ENCODE data around the gene UAP1L1.
"Not testable (repeated sequence)": the region's sequence is repeated elsewhere in the genome, so short reads cannot be mapped to it uniquely, and the experiment has no call there.

Gene UAP1L1

DNA sequence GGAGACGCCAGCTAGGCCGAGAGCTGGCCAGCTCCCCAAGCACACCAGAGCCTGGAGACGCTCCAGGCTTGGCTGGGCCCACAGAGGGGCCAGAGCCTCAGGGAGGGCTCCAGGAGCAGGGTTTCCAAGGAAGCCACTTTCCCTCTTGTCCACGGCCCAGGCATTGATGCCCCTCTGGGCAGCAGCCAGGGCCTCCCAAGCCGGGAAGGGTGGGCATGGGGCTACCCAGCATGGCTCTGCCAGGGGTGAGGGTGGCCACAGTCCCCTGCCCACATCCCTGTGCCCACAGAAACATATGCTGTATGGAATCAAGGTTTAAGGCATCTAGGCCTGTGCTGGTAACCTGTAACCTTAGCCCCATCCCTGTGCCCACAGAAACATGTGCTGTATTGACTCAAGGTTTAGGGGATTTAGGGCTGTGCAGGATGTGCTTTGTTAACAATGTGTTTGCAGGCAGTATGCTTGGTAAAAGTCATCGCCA is 38.8 kb downstream of the UAP1L1 start:
- no peak for DNase-seq

DNA sequence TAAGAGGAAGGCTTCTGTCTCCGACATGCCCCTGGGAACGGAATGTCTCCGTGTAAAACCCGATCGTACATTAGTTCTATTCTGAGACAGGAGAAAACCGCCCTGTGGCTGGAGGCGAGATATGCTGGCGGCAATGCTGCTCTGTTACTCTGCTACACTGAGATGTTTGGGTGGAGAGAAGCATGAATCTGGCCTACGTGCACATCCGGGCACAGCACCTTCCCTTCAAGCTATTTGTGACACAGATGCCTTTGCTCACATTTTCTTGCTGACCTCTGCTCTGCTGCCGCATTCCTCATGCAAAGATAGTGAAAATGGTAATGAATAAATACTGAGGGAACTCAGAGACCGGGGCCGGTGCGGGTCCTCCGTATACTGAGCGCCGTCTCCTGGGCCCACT is 39.4 kb downstream of the UAP1L1 start:
- no peak for DNase-seq

DNA sequence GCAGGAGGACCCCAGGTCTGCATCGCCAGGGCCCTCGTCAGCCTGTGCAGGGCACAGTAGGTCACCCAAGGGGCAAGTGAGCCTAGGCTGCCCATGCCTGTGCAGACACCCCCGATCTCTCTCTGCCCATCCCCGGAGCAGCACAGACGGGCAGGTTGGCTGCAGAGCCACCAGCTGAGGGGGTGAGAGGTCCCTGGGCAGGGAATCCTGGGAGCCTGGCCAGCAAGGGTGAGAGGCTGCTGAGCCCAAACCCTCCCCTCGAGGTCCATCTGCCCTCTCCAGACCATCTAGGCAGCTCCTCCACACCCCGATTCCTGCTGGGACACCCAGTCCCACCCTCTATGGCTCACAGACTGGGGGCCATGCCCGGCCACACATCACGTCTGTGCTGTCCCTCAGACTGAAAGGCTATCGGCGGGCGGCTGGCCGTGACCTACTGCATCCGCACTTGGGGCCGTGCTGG is 40.0 kb downstream of the UAP1L1 start:
- DNase-seq: no peak

DNA sequence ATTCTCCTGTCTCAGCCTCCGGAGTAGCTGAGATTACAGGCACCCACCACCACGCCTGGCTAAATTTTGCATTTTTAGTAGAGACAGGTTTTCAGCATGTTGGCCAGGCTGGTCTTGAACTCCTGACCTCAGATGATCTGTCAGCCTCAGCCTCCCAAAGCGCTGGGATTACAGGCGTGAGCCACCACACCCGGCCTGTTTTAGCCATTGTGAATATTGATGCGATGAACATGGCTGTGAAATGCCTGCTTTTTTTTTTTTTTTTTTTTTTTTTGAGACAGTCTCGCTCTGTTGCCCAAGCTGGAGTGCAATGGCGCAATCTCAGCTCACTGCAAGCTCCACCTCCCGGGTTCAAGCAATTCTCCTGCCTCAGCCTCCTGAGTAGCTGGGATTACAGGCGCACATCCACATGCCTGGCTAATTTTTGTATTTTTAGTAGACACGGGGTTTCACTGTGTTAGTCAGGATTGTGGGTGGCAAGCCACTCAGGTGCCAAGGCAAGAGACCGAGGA is 40.8 kb downstream of the UAP1L1 start:
- not testable (repeated sequence) for DNase-seq

DNA sequence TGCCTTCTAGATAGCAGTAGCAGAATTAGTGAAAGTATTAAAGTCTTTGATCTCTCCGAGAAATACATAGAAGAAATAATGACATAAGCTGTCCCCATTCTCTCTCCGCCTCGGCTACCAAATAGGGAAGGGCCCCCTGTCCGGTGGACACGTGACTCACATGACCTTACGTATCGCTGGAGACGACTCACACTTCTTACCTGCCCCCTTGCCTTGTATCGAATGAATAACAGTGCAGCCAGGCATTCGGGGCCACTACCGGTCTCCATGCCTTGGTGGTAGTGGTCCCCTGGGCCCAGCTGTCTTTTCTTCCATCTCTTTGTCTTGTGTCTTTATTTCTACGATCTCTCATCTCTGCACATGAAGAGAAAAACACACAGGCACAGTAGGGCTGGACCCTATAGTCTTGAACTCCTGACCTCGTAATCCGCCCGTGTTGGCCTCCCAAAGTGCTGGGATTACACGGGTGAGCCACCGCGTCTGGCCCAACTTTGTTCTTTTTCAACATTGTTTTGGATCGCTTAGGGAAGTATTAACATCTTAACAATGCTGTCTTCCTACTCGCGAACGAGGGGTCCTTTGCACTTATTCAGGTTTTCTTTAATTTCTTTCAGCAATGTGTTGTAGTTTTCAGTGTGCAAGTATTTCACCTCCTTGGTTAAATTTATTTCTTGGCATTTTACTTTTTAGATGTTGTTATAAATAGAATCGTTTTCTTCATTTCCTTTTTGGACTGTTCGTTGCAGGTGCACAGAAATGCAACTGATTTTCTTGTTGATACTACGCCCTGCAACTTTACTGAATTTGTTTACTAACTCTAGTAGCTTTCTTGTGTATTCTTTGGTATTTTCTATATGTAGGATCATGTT is 44.8 kb downstream of the UAP1L1 start:
- not testable (repeated sequence) for DNase-seq

DNA sequence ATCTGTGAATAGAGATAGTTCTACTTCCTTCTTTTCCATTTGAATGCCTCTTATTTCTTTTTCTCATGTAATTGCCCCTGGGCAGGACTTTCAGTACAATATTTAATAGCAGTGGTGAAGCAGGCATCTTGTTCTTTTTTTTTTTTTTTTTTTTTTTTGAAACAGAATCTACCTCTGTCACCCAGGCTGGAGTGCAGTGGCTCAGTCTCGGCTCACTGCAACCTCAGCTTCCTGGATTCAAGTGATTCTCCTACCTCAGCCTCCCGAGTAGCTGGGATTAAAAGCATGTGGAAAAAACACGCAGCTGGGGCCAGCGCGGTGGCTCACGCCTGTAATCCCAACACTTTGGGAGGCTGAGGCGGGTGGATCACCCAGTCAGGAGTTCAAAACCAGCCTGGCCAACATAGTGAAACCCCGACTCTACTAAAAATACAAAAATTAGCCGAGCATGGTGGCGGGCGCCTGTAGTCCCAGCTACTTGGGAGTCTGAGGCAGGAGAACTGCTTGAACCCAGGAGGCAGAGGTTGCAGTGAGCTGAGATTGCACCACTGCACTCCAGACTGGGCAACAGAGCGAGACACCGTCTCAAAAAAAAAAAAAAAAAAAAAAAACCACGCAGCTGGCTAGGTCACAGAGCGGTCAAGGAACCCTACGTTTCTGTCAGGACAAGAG is 45.6 kb downstream of the UAP1L1 start:
- not testable (repeated sequence) for DNase-seq

DNA sequence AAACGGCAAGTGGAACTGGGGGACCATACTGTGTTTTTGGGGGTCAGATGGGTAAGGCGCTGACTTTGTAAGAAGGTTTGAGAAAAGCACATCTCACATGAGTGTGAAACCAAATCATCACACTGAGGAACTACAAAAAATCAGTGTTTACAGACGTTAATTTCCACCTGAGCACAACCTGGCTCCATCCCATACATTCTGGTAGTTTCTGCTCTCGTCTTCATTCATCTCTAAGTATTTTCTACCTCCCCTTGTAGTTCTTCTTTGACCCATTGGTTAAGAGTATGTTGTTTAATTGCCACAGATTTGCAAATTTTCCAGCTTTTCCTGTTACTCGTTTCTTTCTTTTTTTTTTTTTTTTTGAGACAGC is 46.1 kb downstream of the UAP1L1 start:
- no peak for DNase-seq

DNA sequence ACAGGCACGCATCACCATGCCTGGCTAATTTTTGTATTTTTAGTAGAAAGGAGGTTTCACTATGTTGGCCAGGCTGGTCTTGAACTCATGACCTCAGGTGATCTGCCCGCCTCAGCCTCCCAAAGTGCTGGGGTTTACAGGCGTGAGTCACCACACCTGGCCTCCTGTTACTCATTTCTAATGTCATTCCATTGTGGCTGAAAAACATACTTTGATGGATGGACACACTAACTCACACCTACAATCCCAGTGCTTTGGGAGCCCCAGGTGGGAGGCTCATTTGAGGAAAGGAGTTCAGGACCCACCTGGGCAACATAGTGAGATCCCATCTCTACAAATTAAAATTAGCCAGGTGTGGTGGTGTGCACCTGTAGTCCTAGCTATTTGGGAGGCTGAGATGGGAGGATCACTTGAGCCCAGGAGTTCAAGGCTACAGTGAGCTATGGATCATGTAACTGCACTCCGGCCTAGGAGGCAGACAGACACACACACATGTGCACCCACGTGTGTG is 46.7 kb downstream of the UAP1L1 start:
- not testable (repeated sequence) for DNase-seq

DNA sequence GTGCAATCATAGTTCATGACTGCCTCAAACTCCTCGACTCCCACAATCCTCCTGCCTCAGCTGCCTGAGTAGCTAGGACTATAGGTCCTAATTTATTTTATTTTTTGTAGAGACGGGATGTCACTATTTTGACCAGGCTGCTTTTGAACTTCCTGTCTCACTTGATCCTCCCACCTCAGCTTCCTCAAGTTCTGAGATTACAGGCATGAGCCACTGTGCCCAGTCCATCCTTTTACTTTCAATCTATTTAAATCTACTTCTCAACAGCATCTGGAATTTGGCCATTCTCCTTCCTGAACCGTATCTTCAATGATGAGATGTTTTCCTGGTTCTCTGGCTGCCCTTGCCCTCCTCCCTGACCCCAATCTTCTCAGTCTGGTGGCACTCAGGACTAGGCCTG is 49.5 kb downstream of the UAP1L1 start:
- no peak for DNase-seq

DNA sequence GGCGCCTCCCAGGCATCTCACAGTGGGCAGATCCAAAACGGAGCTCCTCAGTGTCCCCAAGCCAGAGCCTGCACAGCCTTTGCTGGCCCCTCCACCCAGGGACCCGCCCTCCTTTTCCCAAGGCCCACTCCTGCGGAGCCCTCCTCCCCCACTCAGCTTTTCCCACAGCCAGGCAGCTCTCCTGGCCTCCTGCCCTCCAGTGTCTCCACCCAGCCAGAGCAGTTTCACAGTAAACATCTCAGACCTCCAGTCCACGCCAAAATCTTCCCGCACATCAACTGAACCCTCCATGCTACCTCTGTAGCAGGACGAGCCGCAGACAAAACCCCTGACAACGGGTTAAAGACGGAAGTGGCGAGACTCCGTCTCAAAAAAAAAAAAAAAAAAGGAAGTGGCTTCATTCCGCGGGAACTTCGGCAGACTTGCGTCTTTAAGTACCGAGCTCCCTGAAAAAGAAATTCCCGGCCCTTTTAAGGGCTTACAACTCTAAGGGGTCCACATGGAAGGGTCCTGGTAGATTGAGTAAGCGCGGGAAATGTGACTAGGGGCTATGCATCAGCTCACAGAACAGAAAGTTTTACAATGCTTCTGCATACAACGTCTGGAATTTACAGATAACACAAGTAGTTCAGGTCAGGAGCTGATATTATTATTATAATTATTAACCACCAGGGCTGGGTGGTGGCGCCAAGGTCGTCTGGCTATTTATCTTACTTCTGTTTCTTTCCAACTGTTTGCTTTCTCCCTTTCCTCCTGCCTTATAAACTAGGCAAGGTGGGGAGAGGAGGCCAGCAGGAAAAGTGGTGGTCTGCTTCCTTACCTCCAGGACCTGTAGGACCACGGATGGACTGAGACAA is 50.2 kb downstream of the UAP1L1 start:
- DNase-seq: peak; percentile 28

DNA sequence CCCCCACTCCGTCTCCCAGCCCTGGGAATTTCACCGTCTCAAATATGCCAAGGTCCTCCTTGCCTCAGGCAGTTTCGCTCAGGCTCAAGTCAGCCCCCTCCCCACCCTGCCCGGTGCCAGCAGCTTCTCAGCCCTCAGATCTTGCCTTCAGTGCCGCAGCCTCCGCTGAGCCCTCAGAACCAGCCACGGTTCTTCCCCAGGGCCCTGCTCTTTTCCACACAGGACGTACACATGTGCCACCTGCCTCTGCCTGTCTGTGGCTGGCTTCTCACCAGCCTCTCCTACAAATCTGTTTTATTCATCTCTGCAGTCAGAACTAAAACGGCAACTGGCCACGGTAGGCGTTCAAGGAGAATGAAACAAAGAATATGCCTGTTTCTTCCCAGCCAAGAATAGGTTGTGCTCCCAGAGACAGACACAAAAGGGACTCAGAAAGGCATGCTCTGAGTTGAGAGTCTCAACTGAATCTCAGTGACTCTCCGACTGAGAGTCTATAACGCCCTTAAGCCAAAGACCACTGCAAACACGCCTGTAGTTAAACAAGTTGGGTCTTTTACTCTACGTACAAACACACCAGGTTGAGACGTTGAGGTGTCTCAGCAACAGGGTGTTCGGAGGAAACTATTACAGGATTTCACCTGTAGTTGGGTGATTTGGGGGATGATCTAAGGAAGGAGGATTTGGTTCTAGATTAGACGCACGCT is 51.0 kb downstream of the UAP1L1 start:
- DNase-seq: peak; percentile 39

DNA sequence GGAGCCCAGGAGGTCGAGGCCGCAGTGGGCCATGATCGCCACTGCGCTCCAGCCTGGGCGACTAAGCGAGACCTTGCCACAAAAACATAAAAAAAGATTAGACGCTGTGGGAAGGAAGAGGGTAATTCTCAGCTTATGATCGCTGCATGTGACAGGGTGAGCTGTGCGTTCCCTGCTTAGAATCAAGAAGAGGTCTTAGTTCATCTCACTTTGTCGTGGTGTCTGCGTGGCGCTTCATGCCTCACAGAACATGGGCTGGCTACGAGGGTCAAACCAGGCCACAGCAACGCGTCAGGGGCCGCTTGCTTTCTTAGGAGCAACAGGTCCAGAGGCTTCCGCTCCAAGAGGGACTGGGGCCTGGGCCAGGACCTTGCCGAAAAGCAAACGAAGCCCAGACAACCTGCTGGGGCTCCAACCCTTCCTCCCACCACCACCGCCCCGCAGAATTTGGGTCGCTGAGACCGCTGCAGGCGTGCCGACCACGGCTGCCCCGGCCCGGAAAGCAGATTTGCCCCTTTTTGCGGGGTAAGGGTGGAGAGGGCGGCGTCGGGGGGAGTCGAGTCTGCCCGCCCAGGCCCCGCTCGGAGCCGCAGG is 51.6 kb downstream of the UAP1L1 start:
- peak; percentile 17 for DNase-seq

DNA sequence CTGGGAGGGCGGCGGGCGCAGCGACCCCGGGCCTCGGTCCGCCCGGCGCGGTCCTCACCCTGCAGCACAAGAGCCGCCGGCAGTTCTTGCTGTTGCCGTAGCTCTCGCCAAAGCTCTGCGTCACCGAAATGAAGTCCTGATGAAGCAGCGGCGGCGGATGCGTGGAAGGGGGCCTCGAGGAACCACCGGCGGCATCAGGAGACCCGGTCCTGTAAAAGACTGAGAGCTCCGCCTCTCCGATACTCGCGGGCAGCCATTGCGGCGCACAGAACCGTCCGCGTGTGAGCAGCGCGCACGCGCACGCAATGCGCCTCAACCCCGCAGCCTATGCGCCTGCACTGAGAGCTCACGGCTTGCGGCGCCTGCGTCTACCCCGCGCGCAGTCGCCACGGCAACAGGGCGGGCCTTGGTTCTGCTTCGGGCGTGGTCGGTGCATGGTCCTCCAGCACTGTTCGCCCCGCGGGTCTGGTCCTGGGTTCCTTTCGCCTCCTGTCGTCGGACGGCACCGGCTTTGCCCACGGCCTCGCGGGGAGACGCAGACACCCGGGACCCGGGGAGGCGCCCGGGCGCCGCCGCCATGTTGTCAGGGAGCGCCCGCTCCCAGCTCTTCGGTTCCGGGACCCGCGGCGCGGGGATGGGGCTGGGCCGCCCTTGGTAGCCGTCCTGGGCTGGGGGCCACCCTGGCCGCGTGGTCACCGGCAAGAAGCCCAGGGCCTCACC is 52.3 kb downstream of the UAP1L1 start:
- DNase-seq: peak; percentile 92

DNA sequence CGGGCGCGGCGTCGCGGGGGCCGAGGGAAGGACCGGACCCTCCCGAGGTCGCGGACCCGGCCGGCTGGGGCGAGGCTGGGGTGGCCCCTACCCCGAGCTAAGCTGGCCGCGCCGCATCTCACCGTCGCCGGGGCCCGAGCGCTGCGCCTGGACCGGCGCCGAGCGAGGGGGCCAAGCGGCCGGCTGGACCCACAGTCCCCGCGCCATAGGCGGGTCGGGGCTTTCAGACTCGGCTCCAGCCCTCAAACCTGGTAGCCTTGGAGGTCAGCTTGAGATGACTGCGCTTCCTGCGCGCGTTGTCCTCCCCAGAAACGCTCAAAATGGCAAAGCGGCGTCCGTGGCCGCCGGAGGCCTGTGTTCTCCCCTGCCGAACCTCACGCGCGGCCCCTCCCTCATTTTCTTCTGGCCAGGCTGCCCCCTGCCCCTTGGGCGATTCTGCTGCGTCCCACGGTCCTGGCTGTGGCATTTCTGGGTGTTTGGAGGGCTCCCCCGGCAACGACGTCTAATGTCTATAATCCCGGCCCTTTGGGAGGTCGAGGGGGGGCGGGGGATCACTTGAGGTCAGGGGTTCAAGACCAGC is 52.9 kb downstream of the UAP1L1 start:
- DNase-seq: no peak
